Activated CD8-positive, alpha-beta memory T cell treated with anti-CD3 and anti-CD28 coated beads, Interleukin-2, amount 10 ng/mL, durations not matched to agents 7 days and 5 days (primary cell): Measurements from ENCODE around the gene TUBB4B. TPM values are rescaled to one million over a fixed set of nuclear protein-coding genes. Genes with fewer than 3 reads are reported as not detected.
A peak's percentile ranks its signal among the peaks of the same experiment; 100 is the strongest.

Experiments used
- ATAC-seq: fragments of 150-1000 bp; cut with Tn5 transposase; one replicate; pipeline ENCODE4 v1.10.0; 2021; ENCODE audit warnings: moderate library complexity
- CTCF ChIA-PET: fragments of 350-600 bp; sonication (Branson Sonifier 250); formaldehyde crosslinking; loops from one replicate; lab custom pipeline; 2021; ENCODE audit warnings: antibody characterized with exemption; lab: Charles Lee
- DNase-seq: peaks from one replicate; pipeline ENCODE4 v3.0.0-alpha.2; 2020
- H3K27ac Mint-ChIP-seq: one replicate; pipeline ENCODE4 v1.8.0; 2021; ENCODE audit warnings: mild to moderate bottlenecking, mixed read lengths
- H3K27me3 Mint-ChIP-seq: one replicate; pipeline ENCODE4 v1.8.0; 2021; ENCODE audit warnings: mixed read lengths
- H3K36me3 Mint-ChIP-seq: one replicate; pipeline ENCODE4 v1.8.0; 2021; ENCODE audit warnings: mild to moderate bottlenecking, mixed read lengths
- H3K4me1 Mint-ChIP-seq: one replicate; pipeline ENCODE4 v1.8.0; 2021; ENCODE audit warnings: mixed read lengths
- H3K4me3 Mint-ChIP-seq: one replicate; pipeline ENCODE4 v1.8.0; 2021; ENCODE audit warnings: mild to moderate bottlenecking, moderate library complexity, mixed read lengths
- H3K9me3 Mint-ChIP-seq: one replicate; pipeline ENCODE4 v1.8.0; 2022; ENCODE audit warnings: low read depth, mixed read lengths
- total RNA-seq, 2 experiments: library from RNA; stranded (reverse); gene quantifications; one replicate each; pipeline ENCODE4 v1.2.3, GENCODE V29; 2021

Gene TUBB4B
- total RNA-seq, 2 experiments from 2014 or later = 353 to 375 TPM

DNA sequence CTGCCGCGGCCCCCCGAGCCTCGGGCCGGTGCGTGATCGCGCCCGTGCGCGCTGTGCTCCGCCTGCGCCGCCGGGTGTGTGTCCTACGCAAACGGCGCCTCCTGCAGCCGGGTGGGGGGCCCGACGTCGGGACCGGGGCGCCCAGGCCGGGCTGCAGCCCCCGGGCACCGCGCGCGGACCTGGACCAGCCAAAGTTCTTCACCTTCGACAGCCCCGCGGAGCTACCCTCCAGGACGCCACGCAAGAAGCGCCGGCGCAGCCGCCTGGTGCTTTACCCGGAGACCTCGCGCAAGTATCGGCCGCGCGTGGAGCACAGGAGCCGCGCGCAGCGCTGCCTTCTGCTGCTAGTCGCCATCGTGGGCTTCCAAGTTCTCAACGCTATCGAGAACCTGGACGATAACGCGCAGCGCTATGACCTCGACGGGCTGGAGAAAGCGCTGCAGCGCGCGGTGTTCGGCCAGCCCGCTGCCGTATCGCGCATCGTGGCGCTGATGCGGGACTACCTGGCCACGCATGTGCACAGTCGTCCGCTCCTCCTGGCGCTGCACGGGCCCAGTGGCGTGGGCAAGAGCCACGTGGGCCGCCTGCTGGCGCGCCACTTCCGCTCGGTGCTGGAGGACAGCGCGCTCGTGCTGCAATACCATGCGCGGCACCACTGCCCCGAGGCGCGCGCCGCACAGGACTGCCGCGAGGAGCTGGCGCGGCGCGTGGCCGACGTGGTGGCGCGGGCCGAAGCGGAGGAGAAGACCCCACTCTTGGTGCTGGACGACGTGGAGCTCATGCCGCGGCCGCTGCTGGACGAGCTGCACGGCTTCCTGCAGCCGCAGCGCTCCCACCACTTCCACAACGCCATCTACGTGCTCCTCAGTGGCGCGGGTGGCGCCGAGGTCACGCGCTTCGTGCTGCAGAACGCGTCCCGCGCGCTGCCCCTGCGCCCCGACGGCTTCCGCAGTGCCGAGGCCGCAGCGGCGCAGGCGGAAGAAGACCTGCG is 37.9 kb downstream of the TUBB4B start:
- H3K9me3 Mint-ChIP-seq = no peaks in the 10 kb centered on the region
- H3K27me3 Mint-ChIP-seq = peaks cover 3% of the 10 kb centered on the region
- CTCF ChIA-PET = interaction anchor here (1.1 to 1.8 kb wide), 2 partner anchors 42 to 256 kb away, joined by 3 to 5 read pairs; no protein-coding TSS in a partner anchor
- peaks cover 2% of the 10 kb centered on the region for H3K36me3 Mint-ChIP-seq
- H3K27ac Mint-ChIP-seq = no peak overlapping the region
- no peak for ATAC-seq
- H3K4me3 Mint-ChIP-seq = no peak overlapping the region
- no peak for DNase-seq
- H3K4me1 Mint-ChIP-seq = peaks cover 9% of the 10 kb centered on the region

DNA sequence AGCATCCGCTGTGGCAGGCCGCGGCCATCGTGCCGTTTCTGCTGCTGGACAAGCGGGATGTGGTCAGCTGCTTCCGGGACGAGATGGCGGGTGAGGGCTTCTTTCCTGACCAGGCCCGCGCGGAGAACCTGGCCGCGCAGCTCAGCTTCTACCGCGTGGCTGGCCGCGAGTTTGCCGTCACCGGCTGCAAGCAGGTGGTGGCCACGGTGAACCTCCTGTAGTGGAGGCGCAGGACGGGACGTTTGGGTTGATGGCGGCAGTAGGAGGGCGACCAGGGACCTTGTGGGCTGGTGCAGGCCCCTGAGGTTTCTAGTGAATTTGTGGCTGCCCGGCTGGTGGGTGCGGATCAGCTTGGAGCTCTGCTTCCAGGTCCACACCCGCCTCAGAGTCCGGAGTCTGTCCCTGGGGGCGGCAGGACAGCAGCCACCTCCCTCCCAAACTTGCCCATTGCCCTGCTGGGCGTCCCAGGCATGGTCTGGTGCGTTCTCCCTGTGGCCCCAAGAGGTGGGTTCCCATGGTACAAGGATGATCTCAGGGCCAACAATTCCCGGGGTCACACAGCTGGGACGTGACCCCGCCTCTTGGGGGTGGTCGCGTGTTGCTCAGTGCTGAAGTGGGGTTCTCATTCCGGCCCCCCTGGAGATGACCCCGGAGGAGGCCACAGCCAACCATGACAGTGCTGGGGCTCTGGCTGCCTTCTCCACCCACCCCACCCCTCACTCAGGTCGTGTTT is 38.8 kb downstream of the TUBB4B start:
- Mint-ChIP-seq H3K4me3 (no peak overlapping the region), H3K36me3 (peaks cover 2% of the 10 kb centered on the region), H3K27ac (no peak overlapping the region), H3K4me1 (peaks cover 9% of the 10 kb centered on the region), H3K27me3 (peaks cover 3% of the 10 kb centered on the region), H3K9me3 (no peaks in the 10 kb centered on the region)
- CTCF ChIA-PET = interaction anchor here (1.1 to 1.8 kb wide), 3 partner anchors 43 to 255 kb away, joined by 3 to 5 read pairs (median 3); partner anchors contain the start of genes EXD3 and NOXA1
- no peak for DNase-seq
- ATAC-seq = no peak

DNA sequence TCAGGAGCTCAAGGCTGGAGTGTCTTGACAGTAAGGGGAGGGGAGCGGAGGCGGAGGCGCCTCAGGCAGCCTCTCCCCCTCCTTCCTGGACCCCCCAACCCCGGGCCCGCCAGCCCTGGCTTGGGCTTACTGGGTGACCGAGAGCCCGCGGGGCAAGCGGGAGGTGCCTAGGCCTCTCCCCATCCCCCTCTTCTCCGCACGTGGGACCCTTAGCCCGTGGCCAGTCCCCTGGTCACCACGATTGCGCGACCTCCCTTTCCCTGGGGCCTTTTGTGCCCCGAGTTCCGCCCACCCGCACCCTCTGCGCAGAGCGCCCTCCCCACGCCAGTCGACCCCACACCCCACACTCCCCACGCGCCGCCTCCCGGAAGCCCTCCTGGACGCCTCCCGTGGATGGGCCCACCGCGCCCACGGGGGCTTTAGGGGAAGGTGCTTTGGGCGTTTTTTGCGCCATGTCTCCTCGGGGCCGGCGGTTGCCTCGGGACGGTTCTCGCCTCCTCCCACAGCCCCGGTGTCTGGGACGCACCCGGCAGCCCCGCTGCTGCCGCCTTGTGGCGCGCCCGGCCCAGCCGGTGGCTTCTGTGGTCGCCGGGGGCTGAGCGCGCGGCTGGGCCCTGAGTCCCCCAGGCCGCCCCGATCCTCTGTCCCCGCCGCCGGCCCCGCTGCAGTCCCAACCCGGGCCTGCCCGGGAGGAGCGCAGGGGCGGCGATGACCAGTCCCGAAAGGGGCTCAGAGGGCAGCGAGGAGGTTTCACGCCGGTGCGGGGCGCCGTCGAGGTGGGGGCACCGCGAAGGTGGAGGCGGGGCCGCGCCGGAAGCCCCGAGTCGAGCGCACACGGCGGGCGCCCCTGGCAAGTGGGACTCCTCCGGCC is 39.6 kb downstream of the TUBB4B start:
- DNase-seq (no peak), ATAC-seq (no peak)
- H3K4me1 Mint-ChIP-seq = peaks cover 9% of the 10 kb centered on the region
- H3K36me3 Mint-ChIP-seq = peaks cover 2% of the 10 kb centered on the region
- peaks cover 3% of the 10 kb centered on the region for H3K27me3 Mint-ChIP-seq
- CTCF ChIA-PET = interaction anchor here (1.1 to 1.8 kb wide), 3 partner anchors 44 to 254 kb away, joined by 3 to 5 read pairs (median 3); partner anchors contain the start of genes EXD3 and NOXA1
- H3K27ac Mint-ChIP-seq = no peak overlapping the region
- no peaks in the 10 kb centered on the region for H3K9me3 Mint-ChIP-seq
- H3K4me3 Mint-ChIP-seq = no peak overlapping the region

DNA sequence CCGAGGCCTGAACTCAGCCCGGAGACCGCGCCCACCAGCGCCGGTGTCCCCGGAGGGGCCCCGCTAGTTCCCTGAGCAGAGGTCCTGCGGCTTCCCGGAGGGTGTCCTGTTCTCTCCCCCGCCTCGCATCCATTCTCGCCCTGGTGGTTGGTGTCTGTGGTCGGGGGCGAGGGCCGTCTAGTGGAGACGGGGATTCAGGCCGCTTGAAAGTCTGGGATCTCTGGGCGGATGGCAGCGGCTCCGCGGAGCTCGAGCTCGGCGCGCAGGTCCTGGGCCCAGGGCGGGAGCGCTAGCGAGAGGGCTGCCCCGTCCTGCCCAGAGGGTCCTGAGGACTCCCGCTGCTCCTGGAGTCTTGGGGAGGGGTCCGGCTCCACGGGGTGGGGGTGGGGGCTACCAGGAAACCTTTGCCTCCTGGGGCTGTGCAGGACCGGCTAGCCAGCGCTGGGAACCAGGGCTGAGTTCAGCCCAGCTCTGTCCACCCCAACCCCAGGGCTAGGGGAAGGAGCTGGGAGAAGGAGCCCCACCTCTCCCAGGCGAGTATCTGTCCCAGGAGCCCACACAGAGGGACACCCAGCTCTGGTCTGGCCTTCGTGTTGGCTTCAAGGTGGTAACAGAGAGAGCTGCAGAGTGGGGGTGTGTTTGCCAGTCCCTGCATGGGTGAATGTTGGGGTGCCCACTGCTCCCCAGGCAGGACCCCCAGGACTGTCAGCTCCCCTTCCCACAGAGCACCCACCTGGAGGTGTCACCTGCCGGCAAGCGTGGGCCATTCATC is 40.4 kb downstream of the TUBB4B start:
- no peak overlapping the region for H3K4me3 Mint-ChIP-seq
- H3K27me3 Mint-ChIP-seq = peaks cover 4% of the 10 kb centered on the region
- CTCF ChIA-PET = interaction anchor here (1.4 kb wide), 1 partner anchor 20 kb away, joined by 4 read pairs; the partner anchor contains the start of gene NRARP
- peaks cover 2% of the 10 kb centered on the region for H3K36me3 Mint-ChIP-seq
- H3K27ac Mint-ChIP-seq = no peak overlapping the region
- H3K9me3 Mint-ChIP-seq = no peaks in the 10 kb centered on the region
- ATAC-seq (no peak), DNase-seq (no peak)
- peaks cover 9% of the 10 kb centered on the region for H3K4me1 Mint-ChIP-seq

DNA sequence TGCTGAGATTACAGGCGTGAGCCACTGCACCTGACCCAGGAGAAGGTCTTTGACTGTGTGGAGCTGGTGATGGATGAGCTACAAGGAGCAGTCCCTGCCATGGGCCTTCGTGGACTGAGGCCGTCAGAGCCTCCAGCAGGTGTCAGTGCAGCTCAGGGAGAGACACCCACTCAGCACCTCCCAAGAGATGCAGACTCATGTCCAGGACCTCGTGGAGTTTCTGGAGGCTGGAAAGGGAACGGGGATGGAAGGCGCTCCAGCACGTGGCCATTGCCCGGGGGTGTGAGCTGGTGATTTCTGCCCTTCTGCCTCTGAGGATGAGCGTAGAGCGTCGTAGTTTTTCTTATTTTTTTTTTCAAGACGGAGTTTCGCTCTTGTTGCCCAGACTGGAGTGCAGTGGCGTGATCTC is 45.9 kb downstream of the TUBB4B start:
- Mint-ChIP-seq H3K4me3 (no peak overlapping the region), H3K27ac (no peak overlapping the region), H3K9me3 (no peaks in the 10 kb centered on the region), H3K36me3 (no peaks in the 10 kb centered on the region), H3K27me3 (peaks cover 10% of the 10 kb centered on the region), H3K4me1 (peaks cover 3% of the 10 kb centered on the region)
- ATAC-seq = peak; percentile 67
- DNase-seq = no peak
- CTCF ChIA-PET = interaction anchor here (0.6 to 2.3 kb wide), 9 partner anchors 10 to 176 kb away, joined by 3 to 10 read pairs (median 4); partner anchors contain the start of genes NRARP and TOR4A

DNA sequence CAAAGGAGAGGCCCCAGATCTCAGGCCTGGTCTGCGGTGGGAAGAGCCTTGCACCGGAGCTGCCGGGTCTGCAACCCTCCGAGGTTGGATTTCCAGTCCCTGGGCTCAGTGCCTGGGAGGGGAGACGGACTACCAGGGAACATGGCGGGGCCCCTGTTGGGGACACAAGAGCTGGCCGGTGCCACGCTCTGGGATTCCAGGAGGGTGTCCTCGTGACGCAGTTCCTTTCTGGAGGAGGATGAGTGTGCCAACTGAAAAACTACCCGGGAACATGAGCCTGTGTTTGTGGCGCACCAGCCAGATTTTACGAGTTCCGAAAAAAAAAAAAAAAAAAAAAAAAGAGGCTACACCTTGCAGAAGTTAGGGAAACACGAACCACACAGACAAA is 52.0 kb downstream of the TUBB4B start:
- ATAC-seq (no peak), DNase-seq (no peak)
- peaks cover 6% of the 10 kb centered on the region for H3K4me1 Mint-ChIP-seq
- H3K36me3 Mint-ChIP-seq = no peaks in the 10 kb centered on the region
- H3K27ac Mint-ChIP-seq = no peak overlapping the region
- H3K4me3 Mint-ChIP-seq = no peak overlapping the region
- CTCF ChIA-PET = interaction anchor here (0.6 to 1.5 kb wide), 2 partner anchors 9 to 57 kb away, joined by 3 to 6 read pairs; partner anchors contain the start of gene NRARP
- peaks cover 30% of the 10 kb centered on the region for H3K27me3 Mint-ChIP-seq
- no peaks in the 10 kb centered on the region for H3K9me3 Mint-ChIP-seq

Other genes starting within 250 kb of the TUBB4B start
- 10 to 100 TPM; 68.6 to 94.8 TPM for gene PAXX, start 248.9 kb upstream of the TUBB4B start, total RNA-seq
- gene CLIC3, start 244.7 kb upstream of the TUBB4B start, total RNA-seq = 1 to 10 TPM; 3.8 to 7.8 TPM
- 10 to 100 TPM; 30.0 to 73.6 TPM for gene ABCA2, start 213.1 kb upstream of the TUBB4B start, total RNA-seq
- 1 to 10 TPM in 1 of 2 experiments, under 1 TPM in 1; 0.68 to 2.8 TPM for gene FUT7, start 209.2 kb upstream of the TUBB4B start, total RNA-seq
- 10 to 100 TPM; 30.4 to 55.6 TPM for gene NPDC1, start 195.1 kb upstream of the TUBB4B start, total RNA-seq
- not detected for gene ENTPD2, start 187.2 kb upstream of the TUBB4B start, total RNA-seq
- gene SAPCD2, start 170.7 kb upstream of the TUBB4B start, total RNA-seq = 10 to 100 TPM; 31.9 to 40.1 TPM
- gene UAP1L1, start 163.8 kb upstream of the TUBB4B start, total RNA-seq = 10 to 100 TPM; 32.6 to 35.3 TPM
- gene MAN1B1, start 154.3 kb upstream of the TUBB4B start, total RNA-seq = 10 to 100 TPM; 43.8 to 60.6 TPM
- 100 to 1,000 TPM; 271 to 321 TPM for gene DPP7, start 126.6 kb upstream of the TUBB4B start, total RNA-seq
- gene GRIN1, start 102.1 kb upstream of the TUBB4B start, total RNA-seq = not detected
- gene LRRC26, start 71.2 kb upstream of the TUBB4B start, total RNA-seq = under 1 TPM in 1 of 2 experiments, not detected in 1; 0.30 TPM
- not detected for gene TMEM210, start 69.2 kb upstream of the TUBB4B start, total RNA-seq
- 10 to 100 TPM; 59.8 to 69.7 TPM for gene ANAPC2, start 52.7 kb upstream of the TUBB4B start, total RNA-seq
- 10 to 100 TPM; 80.2 to 91.3 TPM for gene SSNA1, start 52.6 kb upstream of the TUBB4B start, total RNA-seq
- 10 to 100 TPM; 11.1 to 13.3 TPM for gene TPRN, start 40.5 kb upstream of the TUBB4B start, total RNA-seq
- 10 to 100 TPM; 32.2 to 36.9 TPM for gene TMEM203, start 35.6 kb upstream of the TUBB4B start, total RNA-seq
- 10 to 100 TPM; 50.1 to 50.6 TPM for gene NDOR1, start 35.6 kb upstream of the TUBB4B start, total RNA-seq
- 1 to 10 TPM; 2.9 to 3.0 TPM for gene RNF208, start 19.0 kb upstream of the TUBB4B start, total RNA-seq
- under 1 TPM; 0.53 to 0.89 TPM for gene CYSRT1, start 16.1 kb upstream of the TUBB4B start, total RNA-seq
- not detected for gene RNF224, start 13.8 kb upstream of the TUBB4B start, total RNA-seq
- not detected for gene SLC34A3, start 10.4 kb upstream of the TUBB4B start, total RNA-seq
- gene STPG3, start 10.0 kb downstream of the TUBB4B start, total RNA-seq = not detected
- gene NELFB, start 14.0 kb downstream of the TUBB4B start, total RNA-seq = 10 to 100 TPM; 70.8 to 75.3 TPM
- gene TOR4A, start 36.4 kb downstream of the TUBB4B start, total RNA-seq = 10 to 100 TPM; 10.9 to 13.3 TPM
- 1 to 10 TPM; 1.6 to 4.5 TPM for gene NRARP, start 61.0 kb downstream of the TUBB4B start, total RNA-seq
- 10 to 100 TPM in 1 of 2 experiments, 1 to 10 TPM in 1; 9.2 to 19.8 TPM for gene EXD3, start 181.9 kb downstream of the TUBB4B start, total RNA-seq
- gene NOXA1, start 182.1 kb downstream of the TUBB4B start, total RNA-seq = under 1 TPM; 0.30 to 0.53 TPM
- not detected for gene ENTPD8, start 200.1 kb downstream of the TUBB4B start, total RNA-seq
- 10 to 100 TPM; 35.8 to 42.1 TPM for gene NSMF, start 218.0 kb downstream of the TUBB4B start, total RNA-seq